OCI-LY7 (cell line): Measurements from ENCODE around the gene PIEZO1.

Experiments
- EZH2phosphoT487 ChIP-seq: fragments of 200-600 bp; sonication (generic); IDR thresholded peaks from 2 replicates; pipeline ENCODE4 v1.6.1; 2018; ENCODE audit warnings: low read depth, borderline replicate concordance, mild to moderate bottlenecking, mixed run types, antibody characterized with exemption, low read length, moderate library complexity, mixed read lengths
- TF ChIP-seq, protein P1 (sequence below): fragments of 200-600 bp; sonication (generic); conservative IDR thresholded peaks from 2 replicates; pipeline ENCODE4 v1.5.1; 2014; ENCODE audit warnings: mild to moderate bottlenecking, antibody characterized with exemption, low read length, moderate library complexity, mixed read lengths

GRCh38 chr16:88819126-88819525 is 34.1 kb upstream of the PIEZO1 start:
- TF ChIP-seq, protein P1, sequence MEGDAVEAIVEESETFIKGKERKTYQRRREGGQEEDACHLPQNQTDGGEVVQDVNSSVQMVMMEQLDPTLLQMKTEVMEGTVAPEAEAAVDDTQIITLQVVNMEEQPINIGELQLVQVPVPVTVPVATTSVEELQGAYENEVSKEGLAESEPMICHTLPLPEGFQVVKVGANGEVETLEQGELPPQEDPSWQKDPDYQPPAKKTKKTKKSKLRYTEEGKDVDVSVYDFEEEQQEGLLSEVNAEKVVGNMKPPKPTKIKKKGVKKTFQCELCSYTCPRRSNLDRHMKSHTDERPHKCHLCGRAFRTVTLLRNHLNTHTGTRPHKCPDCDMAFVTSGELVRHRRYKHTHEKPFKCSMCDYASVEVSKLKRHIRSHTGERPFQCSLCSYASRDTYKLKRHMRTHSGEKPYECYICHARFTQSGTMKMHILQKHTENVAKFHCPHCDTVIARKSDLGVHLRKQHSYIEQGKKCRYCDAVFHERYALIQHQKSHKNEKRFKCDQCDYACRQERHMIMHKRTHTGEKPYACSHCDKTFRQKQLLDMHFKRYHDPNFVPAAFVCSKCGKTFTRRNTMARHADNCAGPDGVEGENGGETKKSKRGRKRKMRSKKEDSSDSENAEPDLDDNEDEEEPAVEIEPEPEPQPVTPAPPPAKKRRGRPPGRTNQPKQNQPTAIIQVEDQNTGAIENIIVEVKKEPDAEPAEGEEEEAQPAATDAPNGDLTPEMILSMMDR, result no peak
- no peak for TF ChIP-seq EZH2phosphoT487
